HK-2 (cell line): ENCODE data around the gene MOV10L1.
"Not testable (repeated sequence)": the region's sequence is repeated elsewhere in the genome, so short reads cannot be mapped to it uniquely, and the experiment has no call there.

ENCODE experiments used
- DNase-seq: peaks from one replicate; pipeline ENCODE4 v3.0.0-alpha.2; 2018; ENCODE audit not compliant: unreplicated experiment

MOV10L1 gene

DNA sequence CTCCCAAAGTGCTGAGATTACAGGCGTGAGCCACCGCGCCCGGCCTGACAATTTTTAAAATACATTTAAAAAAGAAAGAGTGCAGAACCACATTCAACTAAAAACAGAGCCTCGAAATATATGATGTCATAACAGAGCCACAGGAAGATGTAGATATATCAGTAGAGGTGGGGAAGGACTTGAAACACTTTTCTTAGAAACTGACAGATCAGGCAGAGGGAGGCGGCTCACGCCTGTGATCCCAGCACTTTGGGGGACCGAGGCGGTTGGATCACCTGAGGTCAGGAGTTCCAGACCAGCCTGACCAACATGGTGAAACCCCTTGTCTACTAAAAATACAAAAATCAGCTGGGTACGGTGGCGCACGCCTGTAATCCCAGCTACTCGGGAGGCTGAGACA, 11.6 kb upstream of the MOV10L1 start:
- no peak for DNase-seq

DNA sequence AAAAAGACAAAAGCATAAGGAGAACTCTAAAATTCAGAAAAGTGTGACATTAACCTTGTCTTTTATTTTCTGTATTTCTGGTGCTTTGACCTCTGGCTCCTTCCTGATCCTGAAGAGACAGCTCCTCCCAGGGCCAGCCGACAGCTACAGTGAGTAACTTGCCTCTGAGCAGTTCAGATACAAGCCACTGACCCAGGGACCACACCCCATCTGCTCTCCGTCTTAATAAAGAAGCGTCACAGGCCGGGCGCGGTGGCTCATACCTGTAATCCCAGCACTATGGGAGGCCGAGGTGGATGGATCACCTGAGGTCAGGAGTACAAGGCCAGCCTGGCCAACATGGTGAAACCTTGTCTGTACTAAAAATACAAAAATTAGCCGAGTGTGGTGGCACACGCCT, 11.0 kb upstream of the MOV10L1 start:
- DNase-seq = no peak

DNA sequence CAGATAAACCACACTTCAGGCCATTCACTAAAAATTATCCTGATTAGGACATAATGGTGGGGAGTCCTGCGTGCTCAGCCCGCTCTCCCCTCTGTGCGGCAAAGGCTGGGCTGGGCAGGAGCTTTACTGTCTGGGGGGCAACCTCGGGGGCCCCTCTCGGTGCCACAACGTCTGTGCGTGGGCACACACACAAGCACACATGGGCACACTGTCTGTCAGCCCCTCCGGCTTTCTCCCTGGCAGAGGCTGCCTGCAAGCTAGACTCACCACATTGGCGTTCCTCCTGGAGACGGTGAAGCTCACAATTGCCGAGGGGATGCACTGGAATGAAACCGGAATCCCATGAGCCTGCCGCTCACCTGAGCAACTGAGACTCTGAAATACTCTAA, 9.7 kb upstream of the MOV10L1 start:
- no peak for DNase-seq

DNA sequence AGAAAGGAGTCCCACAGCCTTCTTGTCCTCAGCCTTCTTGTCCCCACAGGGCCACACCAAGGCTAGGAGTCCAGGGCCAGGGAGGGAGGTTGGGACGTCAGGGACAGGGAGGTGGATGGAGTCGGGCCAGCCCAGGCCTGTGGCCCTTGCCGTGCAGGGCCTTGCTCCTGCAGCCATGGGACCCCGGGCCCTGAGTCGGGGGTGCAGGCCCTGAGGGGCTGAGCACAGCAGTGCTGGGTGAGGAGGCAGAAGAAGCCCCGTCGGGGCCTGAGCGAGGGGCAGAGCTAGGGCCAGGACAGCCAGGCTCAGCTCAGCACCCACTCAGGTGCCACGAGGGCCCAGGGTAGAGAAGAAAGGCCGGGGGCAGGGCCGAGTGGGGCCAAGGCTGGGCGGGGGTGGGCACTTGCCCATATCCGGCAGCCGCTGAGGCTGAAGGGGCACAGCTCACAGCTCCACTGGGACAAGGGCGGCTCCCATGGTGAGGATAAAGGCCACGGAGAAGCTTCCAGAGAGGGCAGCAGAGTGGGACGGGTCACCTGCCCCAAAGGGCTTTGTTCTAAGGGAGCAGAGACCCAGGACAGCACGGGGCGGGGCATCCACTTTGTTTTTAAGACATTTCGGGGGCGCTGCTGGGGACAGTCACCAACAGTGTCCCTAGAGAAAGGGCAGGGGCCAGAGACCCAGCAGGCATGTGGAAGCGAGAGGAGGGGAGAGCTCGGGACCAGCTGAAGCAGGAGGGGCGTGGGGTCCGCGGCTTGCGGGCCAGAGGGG, 8.2 kb upstream of the MOV10L1 start:
- DNase-seq = no peak

DNA sequence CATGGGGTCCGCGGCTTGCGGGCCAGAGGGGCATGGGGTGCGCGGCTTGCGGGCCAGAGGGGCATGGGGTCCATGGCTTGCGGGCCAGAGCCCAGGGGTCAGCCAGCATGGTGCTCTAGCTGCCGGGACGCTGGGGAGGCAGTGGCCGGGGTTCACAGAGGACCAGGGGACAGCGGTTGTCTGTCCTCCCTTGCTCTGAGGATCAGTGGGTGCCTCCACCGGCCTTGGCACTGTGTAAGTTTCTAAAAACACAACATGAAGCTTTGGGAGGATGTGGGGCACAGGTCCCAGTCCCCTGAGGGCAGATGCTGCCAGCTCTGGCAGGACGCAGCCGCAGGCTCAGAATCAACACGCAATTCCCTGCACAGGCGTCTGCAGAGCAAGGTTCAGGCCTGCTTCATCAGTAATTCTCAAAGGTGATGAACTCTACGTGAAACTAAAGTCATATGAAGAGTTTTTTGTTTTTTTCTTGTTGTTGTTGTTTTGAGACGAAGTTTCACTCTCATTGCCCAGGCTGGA, 7.5 kb upstream of the MOV10L1 start:
- DNase-seq = no peak

DNA sequence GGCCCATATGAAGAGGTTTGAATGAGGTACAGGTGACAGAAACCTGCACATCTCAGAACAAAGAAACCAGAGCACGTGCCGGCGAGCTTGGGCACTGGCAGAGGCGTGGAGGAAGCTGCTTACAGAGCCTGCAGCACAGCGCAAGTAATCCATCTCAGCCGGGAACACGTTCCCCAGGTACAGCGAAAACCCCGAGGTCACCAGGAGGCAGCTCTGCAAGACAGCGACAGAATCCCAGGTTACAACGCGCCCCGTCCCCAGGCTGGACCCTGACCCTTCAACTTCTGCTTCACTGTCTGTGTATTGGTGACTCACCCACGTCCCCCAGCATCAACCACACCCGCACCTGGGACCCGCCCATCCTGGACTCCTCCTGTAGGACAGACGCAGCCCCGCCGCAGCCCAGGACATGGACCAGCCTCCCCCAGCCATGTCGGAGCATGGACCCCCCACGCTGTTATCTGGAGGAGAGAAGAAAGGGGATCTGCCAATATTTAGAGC, 6.8 kb upstream of the MOV10L1 start:
- no peak for DNase-seq

DNA sequence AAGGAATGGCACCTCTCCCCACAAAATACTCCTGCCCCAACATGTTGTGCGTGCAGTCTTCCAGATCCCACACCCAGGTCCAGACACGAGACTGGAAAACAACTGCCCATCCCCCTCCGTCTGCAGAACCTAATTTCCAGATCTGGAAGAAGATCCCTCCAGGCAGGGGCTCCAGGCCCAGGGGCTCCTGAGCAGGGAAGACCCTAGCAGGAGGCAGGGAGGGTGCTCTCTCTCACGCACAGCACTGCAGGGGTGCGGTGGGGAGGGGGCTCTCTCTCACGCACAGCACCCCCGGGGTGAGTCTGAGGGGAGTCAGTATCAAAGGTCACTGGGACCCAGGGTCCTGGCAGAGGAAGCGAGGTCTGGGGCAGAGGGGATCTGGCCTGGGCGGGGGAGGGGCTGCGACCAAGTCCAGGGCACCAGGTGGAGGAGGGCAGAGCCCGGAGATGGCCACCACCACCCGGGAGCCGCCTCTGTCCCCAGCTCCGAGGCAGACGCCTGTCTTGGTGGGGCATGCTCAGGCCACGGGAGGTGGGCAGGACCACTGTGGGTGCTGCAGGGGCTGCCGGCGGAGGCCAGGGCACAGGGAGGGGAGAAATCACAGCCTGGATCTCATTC, 6.2 kb upstream of the MOV10L1 start:
- DNase-seq = no peak

DNA sequence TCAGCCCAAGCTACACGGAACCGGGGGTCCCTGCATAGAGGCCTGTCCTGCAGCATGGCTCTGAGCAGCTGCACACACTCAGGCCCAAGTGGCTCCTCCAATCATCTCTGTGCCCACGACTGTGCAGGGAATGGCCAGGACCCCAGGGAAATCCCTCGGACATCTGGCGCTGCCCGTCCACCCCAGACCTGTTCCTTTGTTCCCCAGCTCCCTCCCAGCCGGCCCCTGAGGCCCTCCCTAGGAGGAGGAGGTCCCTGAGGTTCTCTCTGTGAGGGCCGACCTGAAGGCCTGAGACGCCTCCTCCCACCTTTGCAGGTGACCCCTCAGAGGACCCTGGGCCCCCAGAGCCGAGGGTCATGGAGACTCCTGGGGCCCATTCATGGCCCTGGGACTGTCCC, 5.7 kb upstream of the MOV10L1 start:
- DNase-seq = no peak

DNA sequence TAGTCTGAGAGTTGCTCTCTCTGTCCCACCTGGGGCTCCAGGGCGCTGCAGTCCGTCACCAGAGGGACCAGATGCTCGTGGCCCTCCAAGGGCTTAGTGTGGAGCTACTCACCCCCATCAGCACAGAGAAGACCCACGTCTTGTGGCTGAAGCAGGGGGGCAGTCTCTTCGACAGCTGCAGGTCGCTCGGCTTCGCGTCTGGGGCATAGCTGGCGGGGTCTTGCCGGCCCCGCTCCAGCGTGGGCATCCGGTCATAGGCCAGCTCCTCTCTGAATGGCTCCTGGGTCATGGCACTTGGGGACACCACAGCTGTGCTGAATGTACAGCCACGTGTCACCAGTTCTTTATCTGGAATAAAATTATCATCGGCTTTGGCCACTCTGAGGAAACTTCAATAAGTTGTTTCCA, 5.2 kb upstream of the MOV10L1 start:
- no peak for DNase-seq

DNA sequence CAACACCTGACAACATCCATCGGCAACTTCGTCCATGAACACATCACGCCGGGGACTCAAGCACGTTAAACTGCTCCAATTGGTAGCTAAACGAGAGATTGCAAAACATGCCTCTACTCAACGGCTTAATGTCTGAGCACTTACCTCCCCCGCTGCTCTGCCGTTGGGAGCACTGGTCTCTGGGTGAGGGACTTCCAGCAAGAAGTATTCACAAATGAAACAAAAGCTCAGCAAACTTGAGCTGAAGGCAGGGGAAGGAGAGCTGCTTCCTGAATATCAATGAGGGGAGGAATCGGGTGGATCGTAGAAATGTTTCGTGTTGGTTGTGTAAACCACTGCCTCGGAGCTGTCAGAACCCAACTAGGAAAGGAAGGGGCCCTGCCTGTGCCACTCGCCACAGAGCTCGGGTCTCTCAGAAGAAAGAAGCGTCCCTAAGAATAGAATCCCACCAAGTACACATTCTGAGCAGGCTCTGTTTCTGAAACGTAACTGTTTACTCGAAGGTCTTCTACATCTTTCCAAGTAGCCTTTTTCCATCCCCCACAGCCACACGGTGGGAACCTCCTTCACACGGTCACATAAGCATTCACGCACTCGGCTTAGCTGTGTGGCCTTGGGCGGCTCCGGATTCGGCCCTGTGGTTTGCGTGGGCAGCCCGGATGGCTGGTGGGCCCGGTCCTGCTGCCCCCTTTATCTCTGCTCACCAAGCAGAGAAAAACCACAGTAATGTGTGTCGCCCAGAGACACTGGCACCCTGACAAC, 4.4 kb upstream of the MOV10L1 start, which contains the start of gene MLC1:
MLC1 (minus strand) TSS at position 216 of the 762 bp plus-strand sequence. CDS start 524 bp downstream, outside the sequence.
- no peak for DNase-seq

DNA sequence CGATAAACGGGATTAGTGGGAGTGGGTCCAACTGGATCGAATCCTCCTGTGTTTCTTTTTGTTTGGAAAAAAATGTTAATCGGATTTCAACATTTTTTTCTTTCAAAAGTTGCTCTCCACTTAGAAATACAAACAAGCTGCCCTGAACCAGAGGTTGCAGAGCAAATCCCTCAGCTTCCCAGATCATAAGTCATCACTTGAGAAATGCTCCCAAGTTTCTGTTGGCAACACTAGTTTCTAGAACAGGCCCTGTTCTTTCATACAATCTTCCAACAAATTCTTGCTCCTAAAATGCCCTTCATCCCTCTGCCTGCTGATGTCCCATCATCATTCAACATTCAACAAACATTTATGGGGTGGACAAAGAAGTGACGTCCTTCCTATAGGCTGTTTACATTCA, 3.3 kb upstream of the MOV10L1 start:
- DNase-seq = no peak

DNA sequence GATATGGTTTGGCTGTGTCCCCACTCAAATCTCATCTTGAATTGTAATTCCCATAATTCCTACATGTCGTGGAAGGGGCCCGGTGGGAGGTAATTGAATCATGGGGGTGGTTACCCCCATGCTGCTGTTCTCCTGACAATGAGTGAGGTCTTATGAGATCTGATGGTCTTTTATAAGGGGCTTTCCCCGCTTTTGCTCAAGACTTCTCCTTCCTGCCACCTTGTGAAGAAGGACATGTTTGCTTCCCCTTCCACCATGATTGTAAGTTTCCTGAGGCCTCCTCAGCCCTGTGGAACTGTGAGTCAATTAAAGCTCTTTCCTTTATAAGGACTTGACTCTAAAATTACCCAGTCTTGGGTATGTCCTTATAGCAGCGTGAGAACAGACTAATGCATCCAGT, 2.8 kb upstream of the MOV10L1 start:
- not testable (repeated sequence) for DNase-seq

DNA sequence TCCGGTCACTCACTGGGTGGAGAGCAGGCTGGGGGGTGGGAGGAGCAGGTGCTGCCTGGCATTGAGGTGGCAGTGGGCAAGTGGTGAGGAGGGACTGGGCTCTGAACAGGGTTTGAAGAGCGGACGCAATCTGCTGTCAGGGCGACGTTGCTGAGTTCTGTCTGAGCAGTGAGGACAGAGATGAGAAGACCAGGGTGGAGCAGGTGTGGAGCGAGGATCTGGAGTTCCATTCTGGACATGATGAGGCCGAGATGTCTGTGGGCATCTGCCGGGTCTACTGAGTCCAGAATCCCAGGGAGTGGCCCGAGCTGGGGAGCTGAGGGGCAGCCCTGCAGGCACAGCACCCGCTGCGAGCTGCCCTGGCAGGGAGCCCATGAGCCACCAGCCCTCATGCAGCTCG, 2.2 kb upstream of the MOV10L1 start:
- no peak for DNase-seq

DNA sequence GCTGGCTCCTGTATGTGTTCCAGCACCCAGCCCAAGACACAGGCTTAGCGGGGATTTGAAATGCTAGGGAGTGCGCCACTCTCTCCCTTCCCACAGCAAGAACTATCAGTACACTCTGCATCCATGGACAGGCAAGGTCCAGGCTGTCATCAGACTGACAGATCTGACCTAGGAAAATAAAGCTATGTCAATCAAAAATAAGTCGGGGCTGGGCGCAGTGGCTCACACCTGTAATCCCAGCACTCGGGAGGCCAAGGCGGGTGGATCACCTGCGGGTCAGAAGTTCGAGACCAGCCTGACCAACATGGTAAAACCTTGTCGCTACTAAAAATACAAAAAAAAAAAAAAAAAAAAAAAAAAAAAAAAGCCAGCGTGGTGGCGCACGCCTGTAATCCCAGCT, 1.7 kb upstream of the MOV10L1 start:
- no peak for DNase-seq

DNA sequence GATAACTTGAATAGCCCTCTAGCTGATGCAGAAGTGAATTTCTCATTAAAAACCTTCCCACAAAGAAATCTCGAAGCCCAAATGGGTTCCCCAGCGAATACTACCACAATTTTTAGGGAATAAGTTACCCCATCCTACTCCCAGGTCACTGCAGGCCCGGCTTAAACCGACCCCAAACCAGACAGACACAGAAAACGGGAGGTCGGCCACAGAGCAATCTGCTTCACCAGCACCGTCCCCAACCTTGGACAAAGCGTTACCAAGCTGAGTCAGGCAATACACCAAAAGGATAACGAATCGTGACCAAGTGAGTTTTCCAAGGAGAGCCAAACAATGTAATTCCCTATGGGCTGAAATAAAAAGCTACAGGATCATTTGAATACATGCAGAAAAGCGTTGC, 575 bp upstream of the MOV10L1 start:
- no peak for DNase-seq

DNA sequence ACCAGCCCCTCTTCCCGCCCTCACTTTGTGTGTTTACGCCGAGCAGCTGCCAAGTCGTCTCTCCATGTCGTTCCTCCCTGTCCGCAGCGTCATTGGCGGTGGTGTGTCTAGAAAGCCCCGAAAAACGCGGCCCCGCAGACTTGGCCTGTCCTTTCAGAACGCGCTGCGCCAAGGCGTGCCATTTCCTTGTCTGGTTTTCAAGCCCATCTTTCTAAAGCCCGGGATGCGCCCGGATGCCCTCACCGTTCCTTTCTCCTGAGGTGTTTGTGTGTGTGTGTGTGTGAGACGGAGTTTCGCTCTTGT, 557 bp downstream of the MOV10L1 start:
- DNase-seq = no peak

DNA sequence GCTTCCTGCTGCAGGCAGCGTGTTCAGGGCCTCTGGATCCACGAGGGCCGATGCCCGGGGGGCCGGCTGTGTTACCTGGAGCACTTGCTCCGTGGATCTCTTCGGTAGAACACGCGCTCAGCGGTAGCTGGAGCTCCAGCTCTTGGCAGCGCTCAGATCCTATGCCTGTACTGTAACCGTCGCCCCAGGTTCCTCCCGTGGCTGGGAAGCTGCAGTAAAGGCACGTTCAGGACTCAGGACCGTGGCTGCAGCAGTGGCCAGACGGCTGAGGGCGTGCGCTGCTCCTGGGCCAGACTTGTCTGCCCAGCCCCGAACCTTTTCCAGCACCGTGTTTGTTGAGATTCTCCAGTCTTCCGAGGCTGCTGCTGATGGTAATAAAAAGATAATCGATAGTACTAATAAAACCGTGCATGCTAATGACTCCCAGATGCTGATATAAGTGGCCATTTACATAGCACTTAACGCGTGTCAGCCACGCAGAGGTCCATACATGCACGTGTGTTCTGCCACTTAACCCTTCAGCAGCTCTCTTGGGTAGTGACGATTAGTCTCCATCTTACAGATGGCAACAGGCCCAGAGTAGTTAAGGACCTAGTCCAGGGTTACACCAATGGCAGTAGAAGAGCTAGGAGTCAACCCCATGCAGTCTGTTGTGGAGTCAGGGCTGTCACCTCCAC, 1.4 kb downstream of the MOV10L1 start:
- no peak for DNase-seq

DNA sequence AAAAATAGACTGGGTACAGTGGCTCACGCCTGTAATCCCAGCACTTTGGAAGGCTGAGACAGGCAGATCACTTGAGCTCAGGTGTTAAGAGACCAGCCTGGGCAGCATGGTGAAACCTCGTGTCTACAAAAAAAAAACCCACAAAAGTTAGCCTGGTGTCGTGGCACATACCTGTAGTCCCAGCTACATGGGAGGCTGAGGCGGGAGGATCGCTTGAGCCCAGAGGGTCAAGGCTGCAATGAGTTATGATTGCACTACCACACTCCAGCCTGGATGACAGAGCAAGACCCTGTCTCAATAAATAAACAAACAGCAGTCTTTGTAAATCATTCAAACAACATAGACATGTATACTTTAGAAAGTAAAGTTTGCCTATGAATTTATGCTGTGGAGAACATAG, 2.5 kb downstream of the MOV10L1 start:
- no peak for DNase-seq

DNA sequence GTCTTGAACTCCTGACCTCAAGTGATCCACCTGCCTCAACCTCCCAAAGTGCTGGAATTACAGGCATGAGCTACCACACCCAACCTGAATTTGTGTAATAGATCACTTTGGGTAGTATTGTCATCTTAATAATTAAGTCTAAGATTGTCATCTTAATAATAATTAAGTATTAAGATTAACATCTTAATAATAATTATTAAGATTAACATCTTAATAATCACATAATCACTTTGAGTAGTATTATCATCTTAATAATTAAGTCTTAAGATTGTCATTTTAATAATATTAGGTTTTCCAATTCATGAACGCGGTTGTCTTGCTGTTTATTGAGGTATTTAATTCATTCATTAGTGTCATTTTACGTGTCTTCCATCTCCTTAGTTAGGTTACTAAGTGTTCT, 8.2 kb downstream of the MOV10L1 start:
- DNase-seq = no peak

DNA sequence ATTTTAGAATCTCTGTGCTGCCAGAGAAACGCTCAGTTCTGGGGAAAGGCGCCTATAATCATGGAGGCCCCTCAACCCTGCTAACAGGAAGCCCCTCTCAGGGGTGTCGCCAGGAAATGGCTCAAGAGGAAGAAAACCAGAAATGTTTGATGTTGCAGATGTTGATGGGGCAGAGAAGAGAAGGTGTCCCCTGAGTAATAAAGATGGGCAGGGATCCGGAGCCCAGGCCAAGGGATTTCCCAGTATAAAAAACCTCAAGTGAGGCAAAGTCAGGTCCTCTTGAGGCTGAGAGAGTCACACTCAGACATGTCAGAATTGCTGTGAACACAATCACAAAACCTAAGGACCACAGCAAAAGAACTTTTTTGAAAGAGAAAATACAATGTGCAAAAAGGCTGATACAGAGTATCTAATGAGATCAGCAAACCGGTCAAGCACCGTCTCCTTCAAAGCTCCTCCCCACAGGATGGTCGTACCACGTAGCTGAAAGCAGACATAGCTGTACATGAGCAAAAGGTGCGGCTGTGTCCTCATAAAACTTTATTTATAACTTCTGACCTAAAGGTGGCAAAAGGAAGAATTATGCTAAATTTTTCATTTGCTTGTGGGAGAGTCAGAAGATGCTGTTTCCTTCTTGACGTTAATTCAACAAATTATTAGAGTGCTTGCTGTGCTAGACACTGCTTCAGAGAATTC, 12.2 kb downstream of the MOV10L1 start:
- DNase-seq = no peak

DNA sequence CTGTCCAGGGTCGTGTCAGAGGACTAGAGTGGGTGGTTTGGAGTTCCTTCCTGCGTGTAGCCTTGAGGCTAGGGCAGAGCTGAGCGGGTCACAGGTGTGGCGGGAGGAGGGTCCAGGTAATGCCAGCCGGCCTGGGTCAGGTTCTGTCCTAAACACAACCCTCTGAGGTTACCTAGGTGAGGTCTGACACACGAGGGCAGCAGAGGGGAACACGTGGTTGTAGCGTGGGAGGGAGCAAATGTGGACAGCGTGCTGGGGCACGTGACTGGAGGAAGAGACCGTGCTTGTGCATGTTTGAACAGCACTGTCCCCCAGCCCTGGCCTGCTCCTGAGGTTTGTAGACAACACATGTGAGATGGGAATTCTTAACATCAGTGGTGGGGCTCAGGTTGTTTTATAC, 13.1 kb downstream of the MOV10L1 start:
- DNase-seq = no peak

DNA sequence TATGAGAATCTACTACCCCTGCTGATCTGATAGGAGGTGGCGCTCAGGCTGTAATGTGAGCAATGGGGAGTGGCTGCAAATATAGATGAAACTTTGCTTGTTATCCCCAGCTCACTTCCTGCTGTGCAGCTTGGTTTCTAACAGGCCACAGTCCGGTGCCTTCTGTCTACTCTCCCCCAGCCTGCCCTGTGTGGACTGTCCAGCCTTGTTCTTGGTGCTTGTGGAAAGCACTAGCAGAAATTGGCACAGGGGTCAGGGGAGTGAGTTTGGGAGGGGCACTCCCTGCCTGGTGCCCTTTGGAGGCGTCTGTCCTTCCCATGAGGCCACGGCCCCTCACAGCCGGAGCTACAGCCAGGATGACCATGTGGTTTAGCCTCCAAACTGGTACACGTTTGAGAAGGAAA, 14.3 kb downstream of the MOV10L1 start:
- DNase-seq = no peak
